ENCODE measurements around the gene ABCB8.

ABCB8 gene

DNA sequence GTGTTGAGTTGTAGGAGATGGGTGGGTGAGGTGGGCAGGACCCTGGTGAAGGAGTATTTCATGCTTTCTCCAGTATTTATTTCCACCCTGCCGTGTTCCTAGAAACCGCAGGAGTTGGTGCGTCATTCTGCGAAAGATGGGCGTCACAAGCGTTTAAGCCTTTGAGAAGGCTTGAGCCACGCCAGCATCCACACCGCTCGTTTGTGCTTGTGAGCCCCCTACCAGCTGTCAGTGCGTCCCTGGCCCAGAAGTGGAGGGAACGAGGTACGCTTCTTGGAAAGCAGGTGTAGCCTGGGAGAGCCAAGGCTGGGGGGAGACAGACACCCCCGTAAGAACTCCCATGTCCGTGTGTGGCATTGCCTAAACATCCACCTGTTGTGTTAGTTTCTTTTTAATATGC lies 63.7 kb downstream of the ABCB8 start:
- Mint-ChIP-seq H3K4me1 (ENCODE audit: low read depth) (peaks cover 17% of the 10 kb centered on the region), H3K4me3 (no peak overlapping the region), H3K9me3 (no peaks in the 10 kb centered on the region), H3K36me3 (ENCODE audit: low read depth) (peaks cover 7% of the 10 kb centered on the region), H3K27me3 (peaks cover 4% of the 10 kb centered on the region), H3K27ac (no peak overlapping the region)

GRCh38 chr7:151093748-151094147 lies 65.5 kb downstream of the ABCB8 start:
- Mint-ChIP-seq H3K27me3 (peaks cover 4% of the 10 kb centered on the region), H3K27ac (no peak overlapping the region), H3K36me3 (ENCODE audit: low read depth) (peaks cover 7% of the 10 kb centered on the region), H3K4me3 (no peak overlapping the region), H3K4me1 (ENCODE audit: low read depth) (peaks cover 9% of the 10 kb centered on the region), H3K9me3 (no peaks in the 10 kb centered on the region)

- Mint-ChIP-seq H3K36me3 (ENCODE audit: low read depth) (no peaks in the 10 kb centered on the region), H3K27ac (no peak overlapping the region)
Observed at GRCh38 chr7:151094675-151095074, 66.4 kb downstream of the ABCB8 start.

GRCh38 chr7:151095123-151095797 lies 67.0 kb downstream of the ABCB8 start:
- H3K4me3 Mint-ChIP-seq: no peak overlapping the region
- H3K4me1 Mint-ChIP-seq (ENCODE audit: low read depth): no peaks in the 10 kb centered on the region
- H3K36me3 Mint-ChIP-seq (ENCODE audit: low read depth): no peaks in the 10 kb centered on the region
- H3K9me3 Mint-ChIP-seq: no peaks in the 10 kb centered on the region
- H3K27me3 Mint-ChIP-seq: no peaks in the 10 kb centered on the region
- no peak overlapping the region for H3K27ac Mint-ChIP-seq

More at GRCh38 chr7:151094675-151095074, 66.4 kb downstream of the ABCB8 start:
- no peak overlapping the region for H3K4me3 Mint-ChIP-seq
- no peaks in the 10 kb centered on the region for H3K27me3 Mint-ChIP-seq
- no peaks in the 10 kb centered on the region for H3K4me1 Mint-ChIP-seq (ENCODE audit: low read depth)
- H3K9me3 Mint-ChIP-seq: no peaks in the 10 kb centered on the region

GRCh38 chr7:151095828-151096475 lies 67.7 kb downstream of the ABCB8 start:
- Mint-ChIP-seq H3K4me3 (no peak overlapping the region), H3K36me3 (ENCODE audit: low read depth) (no peaks in the 10 kb centered on the region)

More at GRCh38 chr7:151095828-151096475, 67.7 kb downstream of the ABCB8 start:
- Mint-ChIP-seq H3K4me1 (ENCODE audit: low read depth) (no peaks in the 10 kb centered on the region), H3K9me3 (no peaks in the 10 kb centered on the region), H3K27ac (no peak overlapping the region), H3K27me3 (no peaks in the 10 kb centered on the region)

Measured in stimulated activated naive CD8-positive, alpha-beta T cell treated with anti-CD3 and anti-CD28 coated beads, Interleukin-15, Interleukin-2, amounts not matched to agents 100 ng/mL and 50 ng/mL, for 24 hours (primary cell).